Endothelial cell of umbilical vein (primary cell): ENCODE results near the gene BMP2K. TPM values are rescaled to one million over a fixed set of nuclear protein-coding genes. Genes with fewer than 3 reads are reported as not detected.

Source experiments
- BruUV-seq: library from RNA; stranded (reverse); fragments of 400-500 nt; replicated peaks from 2 replicates; lab custom pipeline; 2021; lab: Mats Ljungman, UMichigan
- CTCF ChIA-PET: fragments of 300-600, 350-600 bp; sonication (Branson Sonifier 250); formaldehyde crosslinking; loops from one replicate; lab custom pipeline; 2021; ENCODE audit warnings: antibody characterized with exemption, inconsistent platforms; lab: Charles Lee
- POLR2A ChIA-PET: fragments of 300-600, 350-600 bp; sonication (Branson Sonifier 250); formaldehyde crosslinking; loops from one replicate; lab custom pipeline; 2021; ENCODE audit warnings: antibody characterized with exemption, inconsistent platforms; lab: Charles Lee
- DNase-seq: peaks from one replicate; pipeline ENCODE4 v3.0.0-alpha.2; 2011; ENCODE audit warnings: low read depth, low spot score
- FAIRE-seq: peaks from 2 replicates; lab custom pipeline; 2011; peaks lifted over from hg19 to GRCh38; lab: Jason Lieb, UNC
- H2AFZ ChIP-seq: 2 replicates; pipeline ENCODE4 v1.6.0; 2012; ENCODE audit warnings: low read depth, low read length, control low read depth, inconsistent platforms
- H3K27ac ChIP-seq: 2 replicates; pipeline ENCODE4 v1.5.1; 2011; ENCODE audit warnings: low read depth, mild to moderate bottlenecking, control low read depth, low read length, moderate library complexity; ENCODE audit not compliant: insufficient read depth
- H3K27me3 ChIP-seq, 2 experiments: 2 replicates each; pipeline versions ENCODE4 v1.6.0 to v1.6.1; 2011; ENCODE audit warnings: low read length in 2 of 2, mixed read lengths in 1 of 2; ENCODE audit not compliant: control insufficient read depth in 2 of 2, insufficient read depth in 2 of 2
- H3K36me3 ChIP-seq, 2 experiments: 2 replicates in 1 of 2; 3 replicates in 1 of 2; pipeline ENCODE4 v1.5.1; 2011; ENCODE audit warnings: low read length in 2 of 2, mild to moderate bottlenecking in 1 of 2, moderate library complexity in 1 of 2; ENCODE audit not compliant: control insufficient read depth in 2 of 2, insufficient read depth in 2 of 2; ENCODE audit errors: extremely low read depth in 1 of 2
- H3K4me1 ChIP-seq: 3 replicates; pipeline ENCODE4 v1.5.1; 2011; ENCODE audit warnings: mild to moderate bottlenecking, low read length; ENCODE audit not compliant: control insufficient read depth, insufficient read depth; ENCODE audit errors: extremely low read depth
- H3K4me2 ChIP-seq: 2 replicates; pipeline ENCODE4 v1.6.1; 2011; ENCODE audit warnings: low read length, control low read depth, mixed read lengths; ENCODE audit not compliant: insufficient read depth
- H3K4me3 ChIP-seq, 3 experiments: fragments of 200-600 bp in 1 of 3; sonication (generic), shearing (Covaris generic) in 1 of 3; replicated peaks in 1 of 3; 2 replicates each; pipeline ENCODE4 v1.5.1; 2011 to 2016; ENCODE audit warnings: control low read depth in 3 of 3, low read length in 3 of 3, mild to moderate bottlenecking in 2 of 3, inconsistent platforms in 1 of 3, low read depth in 1 of 3, moderate library complexity in 1 of 3; ENCODE audit not compliant: insufficient read depth in 1 of 3
- H3K79me2 ChIP-seq: 2 replicates; pipeline ENCODE4 v1.6.0; 2012; ENCODE audit warnings: low read length, inconsistent platforms; ENCODE audit not compliant: control insufficient read depth, insufficient read depth
- H3K9ac ChIP-seq: replicated peaks from 2 replicates; pipeline ENCODE3; 2011; ENCODE audit warnings: low read length, control low read depth; ENCODE audit not compliant: insufficient read depth; ENCODE audit errors: extremely low read depth
- H3K9me1 ChIP-seq: replicated peaks from 3 replicates; pipeline ENCODE4 v1.6.0; 2011; ENCODE audit warnings: mild to moderate bottlenecking, low read length; ENCODE audit not compliant: control insufficient read depth, insufficient read depth; ENCODE audit errors: extremely low read depth
- H3K9me3 ChIP-seq: replicated peaks from 2 replicates; pipeline ENCODE4 v1.5.1; 2012; ENCODE audit warnings: low read length, inconsistent platforms; ENCODE audit not compliant: control insufficient read depth, insufficient read depth
- H4K20me1 ChIP-seq: replicated peaks from 2 replicates; pipeline ENCODE3; 2011; ENCODE audit warnings: mild to moderate bottlenecking, low read length; ENCODE audit not compliant: control insufficient read depth, insufficient read depth; ENCODE audit errors: extremely low read depth
- CTCF ChIP-seq, 2 donors: IDR thresholded peaks; 1 replicate in 1 of 2; 2 replicates in 1 of 2; pipeline ENCODE4 v1.5.1; 2011; ENCODE audit warnings: low read length in 2 of 2, mild to moderate bottlenecking in 2 of 2, moderate library complexity in 2 of 2, control low read depth in 1 of 2, inconsistent platforms in 1 of 2, low read depth in 1 of 2; ENCODE audit not compliant: insufficient read depth in 1 of 2; ENCODE audit errors: extremely low read depth in 1 of 2
- EZH2 ChIP-seq: IDR thresholded peaks from 2 replicates; pipeline ENCODE4 v1.6.1; 2012; ENCODE audit warnings: borderline replicate concordance, low read depth, mild to moderate bottlenecking, moderate library complexity, low read length, inconsistent platforms; ENCODE audit not compliant: severe bottlenecking
- FOS ChIP-seq: IDR thresholded peaks from 2 replicates; pipeline ENCODE4 v1.6.1; 2011; ENCODE audit warnings: mild to moderate bottlenecking, low read length, moderate library complexity, borderline replicate concordance; ENCODE audit not compliant: insufficient read depth
- GATA2 ChIP-seq: IDR thresholded peaks from 2 replicates; pipeline ENCODE4 v1.7.0; 2011; ENCODE audit warnings: low read depth, mild to moderate bottlenecking, moderate library complexity, mixed read lengths, low read length; ENCODE audit not compliant: insufficient read length, insufficient read depth
- JUN ChIP-seq: IDR thresholded peaks from 2 replicates; pipeline ENCODE4 v1.6.1; 2011; ENCODE audit warnings: borderline replicate concordance, low read depth; ENCODE audit not compliant: insufficient read length, insufficient read depth
- MAX ChIP-seq: IDR thresholded peaks from 2 replicates; pipeline ENCODE4 v1.6.1; 2011; ENCODE audit not compliant: insufficient read depth, insufficient read length
- MYC ChIP-seq: IDR thresholded peaks from one replicate; pipeline ENCODE4 v1.6.1; 2011; ENCODE audit warnings: mild to moderate bottlenecking, low read depth, low read length
- POLR2A ChIP-seq: IDR thresholded peaks from 2 replicates; pipeline ENCODE4 v1.6.1; 2012; ENCODE audit warnings: low read depth, mild to moderate bottlenecking, control low read depth, low read length
- POLR2AphosphoS5 ChIP-seq: IDR thresholded peaks from 2 replicates; pipeline ENCODE4 v1.6.1; 2012; ENCODE audit warnings: low read depth, mild to moderate bottlenecking, control low read depth, low read length, moderate library complexity; ENCODE audit not compliant: insufficient read depth
- dilution Hi-C: fragments of 300-500 bp; cut with MboI; formaldehyde crosslinking; loops from one replicate; pipeline ENCODE4 v1.15.0; 2019; ENCODE audit warnings: low sequenced_read_pairs; ENCODE audit not compliant: extremely low pct_ligation_motif_present
- intact Hi-C: fragments of 100-400 bp; cut with micrococcal nuclease; formaldehyde crosslinking; loops from one replicate; pipeline ENCODE4 v1.10.0; 2022
- polyA plus RNA-seq, 4 experiments: library from polyadenylated mRNA; depleted of rRNA in 3 of 4; stranded (reverse) in 3 of 4; unstranded in 1 of 4; fragments of >200 nt; gene quantifications; 2 replicates each; pipeline versions ENCODE4 v1.2.1 to v1.2.3, GENCODE V29; 2011 to 2012; ENCODE audit warnings: missing spikeins in 1 of 4
- total RNA-seq: library from RNA; stranded (reverse); gene quantifications from 2 replicates; pipeline ENCODE4 v1.2.3, GENCODE V29; 2021

Gene BMP2K
- total and polyA plus RNA-seq, 2 donors (not counting 3 experiments of a cell fraction or from before 2014, with no cell fraction given): 16.1 to 37.9 TPM

- DNase-seq: no peak
- no peaks in the 10 kb centered on the region for H3K9me3 ChIP-seq
- H3K79me2 ChIP-seq: no peaks in the 10 kb centered on the region
- no peaks in the 10 kb centered on the region for H3K9me1 ChIP-seq
- dilution Hi-C loops (no loop called here), intact Hi-C loops (no loop called here)
- no peak overlapping the region for H3K9ac ChIP-seq
- TF ChIP-seq MAX: no peak
- TF ChIP-seq EZH2: no peak
- TF ChIP-seq POLR2AphosphoS5: no peak
- no peak for TF ChIP-seq JUN
- no peak for TF ChIP-seq GATA2
- no peak for TF ChIP-seq CTCF (IDR thresholded peaks at IDR 0.05; ENCODE audit: extremely low read depth in 1 of 2, insufficient read depth in 1 of 2, low read depth in 1 of 2, low read length in 2 of 2)
- no peak for TF ChIP-seq MYC
- no peak for TF ChIP-seq FOS
- TF ChIP-seq POLR2A: no peak
- FAIRE-seq: no peak
- POLR2A ChIA-PET: no interaction called here
- no peak overlapping the region for H3K4me2 ChIP-seq
- BruUV-seq: no TSS peak
- no peak overlapping the region for H2AFZ ChIP-seq
- CTCF ChIA-PET: interaction anchor here (1.0 to 1.7 kb wide), 3 partner anchors 9 to 16 kb away, joined by 3 to 4 read pairs (median 4); no protein-coding TSS in a partner anchor
- no peak overlapping the region for H3K27ac ChIP-seq
- H4K20me1 ChIP-seq: no peaks in the 10 kb centered on the region
- H3K27me3 ChIP-seq: no peaks in the 10 kb centered on the region
- no peaks in the 10 kb centered on the region for H3K4me1 ChIP-seq
- no peaks in the 10 kb centered on the region for H3K36me3 ChIP-seq
- H3K4me3 ChIP-seq: no peak overlapping the region
Measured at GRCh38 chr4:78735697-78736096, 40.5 kb upstream of the BMP2K start.
